Stomach (tissue), 4 donors: ENCODE results near the gene CMTM2.

Experiments
- CTCF ChIP-seq, 7 experiments: fragments of 450-650 bp in 4 of 7; fragments of 200-600 bp in 3 of 7; sonication (generic) in 3 of 7; IDR thresholded peaks; one replicate each; pipeline ENCODE4 v1.5.1; 2016 to 2019; ENCODE audit warnings: antibody characterized with exemption in 7 of 7, control low read depth in 2 of 7, mild to moderate bottlenecking in 1 of 7
- EP300 ChIP-seq: sonication (generic); formaldehyde crosslinking; IDR thresholded peaks from one replicate; pipeline ENCODE4 v1.6.1; 2017; ENCODE audit warnings: antibody characterized with exemption
- POLR2A ChIP-seq, 4 donors: fragments of 450-650 bp; IDR thresholded peaks; one replicate each; pipeline ENCODE4 v1.6.1; 2016; ENCODE audit warnings: antibody characterized with exemption in 4 of 4, control low read depth in 2 of 4, mild to moderate bottlenecking in 1 of 4, moderate library complexity in 1 of 4
- POLR2AphosphoS5 ChIP-seq, 3 donors: sonication (generic); formaldehyde crosslinking; IDR thresholded peaks; one replicate each; pipeline ENCODE4 v1.6.1; 2016; ENCODE audit warnings: antibody characterized with exemption in 3 of 3

- TF ChIP-seq EP300 (no peak), POLR2A (IDR thresholded peaks at IDR 0.05) (no peak), CTCF (IDR thresholded peaks at IDR 0.05) (no peak), POLR2AphosphoS5 (IDR thresholded peaks at IDR 0.05) (no peak)
These were observed 26.9 kb downstream of the CMTM2 start for GRCh38 chr16:66605979-66606751.
